ENCODE measurements around the gene PSMC5. TPM values are rescaled to one million over a fixed set of nuclear protein-coding genes. Genes with fewer than 3 reads are reported as not detected.
"Not testable (repeated sequence)": the region's sequence is repeated elsewhere in the genome, so short reads cannot be mapped to it uniquely, and the experiment has no call there.

The PSMC5 gene
- polyA plus RNA-seq (ENCODE audit: insufficient read length): 96.2 TPM

DNA sequence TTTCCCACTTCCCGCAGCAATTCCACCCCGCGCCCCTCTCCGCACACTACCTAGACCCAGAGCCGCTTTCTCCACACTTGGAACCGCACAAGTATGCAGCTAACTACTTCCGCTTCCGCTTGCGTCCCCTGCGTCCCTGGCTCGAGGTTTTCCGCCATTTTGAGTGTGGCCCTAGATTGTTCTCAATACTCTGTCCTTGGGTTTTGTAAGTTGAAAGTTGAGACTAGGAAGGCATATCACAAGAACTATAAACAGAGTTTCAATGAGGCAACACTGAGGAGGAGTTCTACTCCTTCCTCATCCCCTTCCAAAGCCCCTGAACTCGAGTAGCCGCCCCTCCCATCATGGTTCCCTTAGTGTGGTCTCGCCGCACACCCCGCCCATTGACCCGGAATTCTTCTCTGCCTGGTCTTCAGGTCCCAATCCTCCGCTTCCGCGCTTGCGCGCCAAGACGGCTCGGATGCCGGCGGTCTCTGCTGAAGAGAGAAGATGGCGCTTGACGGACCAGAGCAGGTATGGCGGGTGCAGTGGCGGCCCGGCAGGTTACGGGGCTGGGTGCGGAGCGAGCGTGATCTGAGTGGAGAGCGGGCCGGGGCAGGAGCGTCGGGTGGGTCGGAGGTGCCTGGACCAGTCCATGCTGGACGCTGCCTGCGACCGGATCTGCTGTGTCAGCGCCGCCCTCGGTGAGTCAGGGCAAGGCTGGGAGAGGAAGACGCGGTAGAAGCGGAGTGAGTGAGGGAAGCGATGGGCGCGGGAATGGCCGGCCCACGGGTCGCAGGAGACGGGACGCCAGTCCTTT, at the start of gene PSMC5, which contains the start of gene FTSJ3:
TSS of gene PSMC5 (plus strand) at position 430 of the 799 bp plus-strand sequence. CDS start at position 490, 60 bp downstream.
TSS of gene FTSJ3 (minus strand) at position 662 of the 799 bp plus-strand sequence. CDS start 761 bp downstream, outside the sequence.
- peak; percentile 98 for DNase-seq

- no peak for DNase-seq
Observed at GRCh38 chr17:63780507-63780906, 46.7 kb upstream of the PSMC5 start.

DNA sequence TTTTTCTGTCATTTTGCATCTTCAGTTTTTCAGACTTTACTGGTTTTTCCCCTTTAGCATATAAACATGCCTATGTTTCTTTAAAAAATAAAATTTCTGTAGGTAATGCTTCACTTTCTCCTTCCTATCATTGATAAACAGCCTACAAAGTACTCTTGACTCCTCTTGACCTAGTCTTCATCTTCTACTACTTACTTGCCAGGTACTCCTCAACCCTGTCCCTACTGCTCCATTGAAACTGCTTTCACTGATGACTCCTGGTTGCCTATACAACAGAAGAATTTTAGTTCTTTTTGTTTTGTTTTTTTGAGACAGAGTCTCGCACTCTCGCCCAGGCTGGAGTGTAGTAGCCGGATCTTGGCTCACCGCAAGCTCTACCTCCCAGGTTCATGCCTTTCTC, 46.3 kb upstream of the PSMC5 start:
- DNase-seq: no peak

- DNase-seq: no peak
Observed at GRCh38 chr17:63783522-63783921, 43.7 kb upstream of the PSMC5 start.

DNA sequence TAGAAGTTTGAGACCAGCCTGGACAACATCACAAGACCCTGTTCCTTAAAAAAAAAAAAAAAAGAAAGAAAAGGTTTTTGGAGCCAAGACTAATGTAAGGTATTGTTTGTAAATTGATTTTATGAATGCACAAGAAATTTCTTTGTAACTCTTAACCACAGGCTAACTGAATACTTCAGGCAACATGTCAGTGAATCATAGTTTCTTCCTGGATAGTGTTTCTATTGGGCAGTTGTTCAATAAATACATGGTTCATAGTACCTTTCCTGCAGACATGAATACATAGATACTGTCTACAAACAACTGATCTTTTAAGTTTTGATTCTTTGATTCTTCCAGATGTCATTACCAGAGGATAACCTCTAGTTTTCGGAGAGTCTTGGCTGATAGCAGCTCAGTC, 41.7 kb upstream of the PSMC5 start:
- DNase-seq: no peak

DNA sequence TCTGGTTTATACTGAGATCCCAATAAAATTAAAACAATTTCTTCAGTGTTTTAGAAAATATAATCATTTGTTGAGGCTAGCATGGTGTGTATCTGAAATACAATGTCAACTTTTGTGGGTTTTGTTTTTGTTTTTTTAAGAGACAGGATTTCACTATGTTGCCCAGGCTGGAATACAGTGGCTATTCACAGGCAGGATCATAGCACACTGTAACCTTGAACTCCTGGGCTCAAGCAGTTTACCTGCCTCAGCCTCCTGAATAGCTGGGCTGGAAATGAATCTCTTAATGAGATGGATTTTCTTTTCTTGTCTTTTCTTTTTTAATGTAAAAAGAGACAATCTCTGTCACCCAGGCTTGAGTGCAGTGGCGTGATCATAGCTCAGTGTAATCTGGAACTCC, 41.1 kb upstream of the PSMC5 start:
- no peak for DNase-seq

- DNase-seq: no peak
Observed at GRCh38 chr17:63786971-63787711, 40.1 kb upstream of the PSMC5 start.

DNA sequence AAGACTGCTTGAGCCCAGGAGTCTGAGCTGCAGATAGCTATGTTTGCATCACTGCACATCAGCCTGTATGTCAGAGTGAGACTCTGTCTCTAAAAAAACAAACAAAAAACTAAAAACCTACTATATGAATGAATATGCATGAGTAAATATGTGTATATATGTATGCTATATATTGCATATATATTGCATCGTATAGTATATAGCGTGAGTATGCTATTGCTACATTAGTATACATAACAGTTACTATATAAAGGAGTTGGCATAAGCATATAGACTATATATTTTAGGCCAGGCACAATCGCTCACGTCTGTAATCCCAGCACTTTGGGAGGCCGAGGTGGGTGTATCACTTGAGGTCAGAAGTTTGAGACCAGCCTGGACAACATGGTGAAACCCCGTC, 37.2 kb upstream of the PSMC5 start:
- no peak for DNase-seq

DNA sequence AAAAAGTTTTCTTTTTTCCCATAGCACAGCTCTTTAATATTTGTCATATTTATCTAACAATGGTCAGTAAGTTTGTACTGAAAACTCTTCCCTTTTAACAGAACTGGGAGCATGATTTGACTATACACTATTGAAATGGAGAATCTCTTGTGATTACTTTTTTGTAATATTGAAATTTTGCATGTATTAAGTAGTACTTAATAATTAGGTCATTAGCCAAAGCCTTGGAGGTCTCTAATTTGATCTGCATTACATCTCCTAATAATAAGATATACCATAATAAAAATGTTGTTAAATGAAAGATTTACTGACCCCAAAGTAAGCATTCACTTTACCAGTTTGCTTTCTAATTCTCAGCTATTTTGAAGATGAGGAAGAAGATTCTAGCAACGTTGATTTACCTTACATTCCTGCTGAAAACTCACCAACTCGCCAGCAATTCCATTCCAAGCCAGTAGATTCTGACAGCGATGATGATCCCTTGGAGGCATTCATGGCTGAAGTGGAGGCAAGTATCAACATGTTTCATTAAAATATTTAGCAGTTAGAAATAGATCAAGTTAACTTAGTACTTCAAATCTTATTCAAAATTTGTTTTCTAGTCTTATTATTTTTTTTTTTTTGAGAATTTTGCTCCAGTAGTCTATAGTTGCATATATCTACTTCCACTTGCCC, 35.0 kb upstream of the PSMC5 start:
- DNase-seq: no peak

GRCh38 chr17:63796375-63796774, 30.9 kb upstream of the PSMC5 start:
- DNase-seq: not testable (repeated sequence)

DNA sequence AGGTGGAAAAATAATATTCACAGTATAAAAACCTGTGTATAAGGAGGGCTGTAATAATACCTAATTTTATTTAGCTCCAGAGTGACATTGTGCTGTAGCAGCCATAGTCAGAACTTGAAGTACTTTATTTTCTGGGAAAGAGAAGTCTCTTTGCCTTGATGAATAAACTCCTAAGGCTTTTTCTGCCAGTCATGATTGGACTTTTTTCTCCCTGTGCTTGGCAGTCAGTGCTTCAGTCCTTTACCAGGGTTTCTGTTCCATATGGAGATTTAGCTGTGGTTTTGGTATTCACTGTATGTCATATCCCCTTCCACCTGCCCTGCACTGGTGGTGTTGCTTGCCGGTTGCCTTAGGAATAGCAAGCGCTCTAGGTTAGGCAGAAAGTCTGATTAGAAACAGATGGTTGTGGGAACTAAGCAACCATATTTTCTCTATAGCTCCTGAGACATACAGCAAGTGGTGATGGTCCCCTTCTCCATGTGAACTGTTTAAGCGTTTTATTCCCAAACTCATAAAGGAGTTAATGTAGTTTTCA, 28.6 kb upstream of the PSMC5 start:
- no peak for DNase-seq

- no peak for DNase-seq
Observed at GRCh38 chr17:63800783-63801182, 26.4 kb upstream of the PSMC5 start.

DNA sequence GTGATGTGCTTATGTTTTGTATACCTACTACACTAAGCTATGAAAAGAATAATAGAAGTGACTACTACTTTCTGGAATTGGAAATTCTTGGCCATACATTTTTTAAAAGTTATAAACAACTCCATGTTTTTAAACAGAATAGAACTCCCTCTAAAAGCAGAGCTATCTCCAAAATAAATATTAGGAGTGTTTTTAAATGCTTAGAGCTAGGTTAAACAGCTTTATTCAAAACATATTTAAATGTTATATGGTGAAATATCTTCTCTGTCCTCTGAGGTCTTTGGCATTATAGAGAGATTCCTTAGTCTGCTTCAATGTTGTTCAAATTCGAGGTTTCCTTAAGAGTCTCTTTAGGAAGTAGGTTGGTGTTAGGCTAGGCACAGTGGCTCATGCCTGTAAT, 22.9 kb upstream of the PSMC5 start:
- DNase-seq: no peak

DNA sequence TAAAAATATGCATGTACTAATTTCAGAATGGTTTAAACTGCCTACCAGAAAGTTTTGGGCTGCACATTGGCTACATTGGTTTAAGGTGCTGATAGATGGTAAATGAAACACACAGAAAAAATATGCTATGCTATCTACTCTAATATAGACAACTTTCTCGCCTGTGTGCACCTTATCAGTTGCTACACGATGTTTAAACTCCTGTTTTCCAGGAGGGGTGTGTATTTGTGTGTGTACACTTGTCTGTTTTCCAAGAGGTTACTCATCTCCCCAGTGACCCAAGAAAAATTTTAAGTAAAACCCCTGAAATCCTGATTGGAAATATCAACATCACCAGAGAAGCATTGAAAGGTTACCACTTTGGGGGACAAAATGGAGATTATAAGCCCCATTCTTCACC, 21.6 kb upstream of the PSMC5 start:
- DNase-seq: no peak

DNA sequence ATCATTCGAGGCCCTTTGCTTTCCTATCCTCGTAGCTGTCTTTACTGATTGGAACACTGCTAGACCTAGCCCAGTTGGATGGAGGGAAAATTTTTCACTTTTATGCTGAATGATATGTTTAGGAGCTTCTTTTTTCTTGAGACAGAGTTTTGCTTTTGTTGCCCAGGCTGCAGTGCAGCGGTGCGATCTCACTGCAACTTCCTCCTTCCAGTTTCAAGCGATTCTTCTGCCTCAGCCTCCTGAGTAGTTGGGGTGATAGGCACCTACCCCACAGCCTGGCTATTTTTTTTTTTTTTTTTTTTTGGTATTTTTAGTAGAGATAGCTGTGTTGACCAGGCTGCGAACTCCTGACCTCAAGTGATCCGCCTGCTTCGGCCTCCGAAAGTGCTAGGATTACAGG, 17.3 kb upstream of the PSMC5 start:
- DNase-seq: no peak

GRCh38 chr17:63816123-63816522, 11.1 kb upstream of the PSMC5 start:
- no peak for DNase-seq

- no peak for DNase-seq
Observed at GRCh38 chr17:63816669-63817068, 10.6 kb upstream of the PSMC5 start.

- no peak for DNase-seq
Observed at GRCh38 chr17:63817736-63818385, 9.4 kb upstream of the PSMC5 start.

GRCh38 chr17:63819131-63819530, 8.1 kb upstream of the PSMC5 start:
- no peak for DNase-seq

DNA sequence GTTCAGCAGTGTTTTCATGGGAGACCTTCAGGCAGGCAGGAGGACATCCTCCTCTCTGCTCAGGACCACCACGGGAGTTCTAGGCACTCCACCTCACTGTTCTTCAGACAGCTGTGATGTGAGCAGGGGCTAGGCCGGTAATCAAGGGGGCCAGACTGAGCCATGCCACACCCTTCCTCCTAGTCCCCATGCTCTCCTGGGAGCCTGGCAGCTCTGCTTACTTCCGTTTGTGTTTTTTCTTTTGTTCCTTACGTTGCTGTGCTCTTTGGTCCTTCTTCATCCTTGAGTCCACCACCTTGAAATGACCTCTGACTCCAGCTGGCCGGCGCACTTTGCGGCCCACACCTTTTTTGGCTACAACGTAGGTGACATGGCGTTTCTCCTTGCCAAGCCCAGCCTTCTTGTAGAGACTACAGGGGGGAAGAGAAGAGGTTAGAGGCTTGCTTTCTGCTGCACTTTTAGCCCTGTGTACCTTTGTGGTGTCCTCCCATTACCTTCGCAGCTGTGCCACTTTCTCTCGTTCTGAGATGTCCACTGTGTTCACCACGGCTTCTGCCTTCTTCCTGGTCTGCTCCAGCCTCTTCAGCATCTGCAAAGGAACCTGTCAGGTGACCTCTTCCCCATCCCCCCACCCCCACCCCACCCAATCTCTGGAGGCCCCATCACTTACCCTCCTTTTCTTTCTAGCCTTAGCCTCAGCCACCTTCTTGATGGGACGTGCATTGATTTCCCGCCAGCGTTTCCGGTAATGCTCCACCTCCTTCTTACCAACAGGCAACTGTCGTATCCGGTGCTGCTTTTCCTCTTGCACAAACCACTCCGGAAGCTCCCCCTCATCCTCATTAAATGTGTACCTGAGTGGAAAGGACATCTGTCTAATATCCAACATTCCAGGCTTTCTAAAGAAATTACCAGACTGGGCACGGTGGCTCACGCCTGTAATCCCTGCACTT, 7.4 kb upstream of the PSMC5 start:
- DNase-seq: no peak

DNA sequence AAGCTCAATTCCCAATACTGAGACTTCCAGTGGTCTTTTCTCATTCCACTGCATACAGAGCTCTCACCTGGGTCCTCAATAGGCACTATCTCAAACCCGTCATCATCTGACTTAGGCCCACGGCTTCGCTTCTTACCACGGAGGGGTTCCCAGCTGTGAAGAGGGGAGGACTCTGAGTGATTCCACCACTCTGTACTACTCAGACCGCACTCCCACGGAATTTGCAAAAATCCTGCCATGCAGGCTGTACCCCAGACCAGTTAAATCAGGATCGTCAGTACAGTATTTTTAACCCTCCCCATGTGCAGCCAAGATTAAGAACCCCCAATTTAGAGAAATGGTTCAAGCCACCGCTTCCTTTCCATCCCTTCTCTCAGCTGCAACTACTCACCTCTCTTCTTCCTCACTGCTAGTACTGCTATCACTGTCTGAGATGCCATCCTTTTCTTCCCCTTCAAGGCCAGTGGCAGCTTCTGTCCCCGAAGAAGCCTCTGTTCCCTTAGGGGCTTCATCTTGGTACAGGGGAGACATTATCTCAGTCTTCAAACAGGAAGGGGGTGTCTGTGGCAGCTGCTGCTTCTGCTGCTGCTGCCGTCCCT, 6.2 kb upstream of the PSMC5 start:
- DNase-seq: no peak

Data from hindlimb muscle (tissue), 1 donor.